Loucy (cell line): ENCODE results near the gene CCDC9B.

ENCODE experiments used
- H2AFZ ChIP-seq: fragments of 200-600 bp; sonication (generic); 2 replicates; pipeline ENCODE4 v1.6.0; 2016; ENCODE audit warnings: antibody characterized with exemption, mild to moderate bottlenecking, low read length, moderate library complexity
- H3F3A ChIP-seq: fragments of 200-600 bp; 2 replicates; pipeline ENCODE4 v1.6.0; 2016; ENCODE audit warnings: antibody characterized with exemption, low read depth, mild to moderate bottlenecking
- H3K27me3 ChIP-seq: fragments of 200-600 bp; sonication (generic); 2 replicates; pipeline ENCODE4 v1.6.1; 2014; ENCODE audit warnings: low read length, mild to moderate bottlenecking; ENCODE audit not compliant: insufficient read depth, poor library complexity, severe bottlenecking
- H3K36me3 ChIP-seq: fragments of 200-600 bp; sonication (generic); 2 replicates; pipeline ENCODE4 v1.6.1; 2016; ENCODE audit warnings: low read length; ENCODE audit not compliant: insufficient read depth
- H3K4me1 ChIP-seq: fragments of 200-600 bp; sonication (generic); 2 replicates; pipeline ENCODE4 v1.5.1; 2014; ENCODE audit warnings: low read length, mild to moderate bottlenecking; ENCODE audit not compliant: insufficient read depth, poor library complexity, severe bottlenecking
- H3K4me2 ChIP-seq: fragments of 200-600 bp; sonication (generic); 2 replicates; pipeline ENCODE4 v1.6.0; 2014; ENCODE audit warnings: antibody characterized with exemption, low read length, low read depth, mild to moderate bottlenecking; ENCODE audit not compliant: poor library complexity, severe bottlenecking
- H3K4me3 ChIP-seq: fragments of 200-600 bp; sonication (generic); 2 replicates; pipeline ENCODE4 v1.5.1; 2014; ENCODE audit warnings: low read length, mild to moderate bottlenecking, mixed read lengths; ENCODE audit not compliant: poor library complexity, severe bottlenecking
- H3K79me2 ChIP-seq: fragments of 200-600 bp; sonication (generic); 2 replicates; pipeline ENCODE4 v1.6.1; 2014; ENCODE audit warnings: low read length; ENCODE audit not compliant: insufficient read depth
- H3K9ac ChIP-seq: fragments of 200-600 bp; sonication (generic); 2 replicates; pipeline ENCODE4 v1.6.0; 2014; ENCODE audit warnings: mild to moderate bottlenecking, low read depth, low read length, moderate library complexity; ENCODE audit not compliant: poor library complexity, severe bottlenecking
- H3K9me2 ChIP-seq: fragments of 200-600 bp; sonication (generic); replicated peaks from 2 replicates; pipeline ENCODE4 v1.6.1; 2016; ENCODE audit warnings: low read depth, low read length, mixed read lengths
- H3K9me3 ChIP-seq: fragments of 200-600 bp; sonication (generic); 2 replicates; pipeline ENCODE4 v1.6.1; 2014; ENCODE audit warnings: mild to moderate bottlenecking, antibody characterized with exemption, low read length, low read depth; ENCODE audit not compliant: insufficient read depth
- H4K20me1 ChIP-seq: fragments of 200-600 bp; sonication (generic); 2 replicates; pipeline ENCODE4 v1.6.0; 2014; ENCODE audit warnings: antibody characterized with exemption, low read length, mild to moderate bottlenecking; ENCODE audit not compliant: insufficient read depth, poor library complexity, severe bottlenecking
- EZH2phosphoT487 ChIP-seq: fragments of 200-600 bp; IDR thresholded peaks from 2 replicates; pipeline ENCODE4 v1.6.1; 2018; ENCODE audit warnings: antibody characterized with exemption, mild to moderate bottlenecking, moderate library complexity, borderline replicate concordance
- TF ChIP-seq, protein P1 (sequence below): fragments of 200-600 bp; sonication (generic); conservative IDR thresholded peaks from 2 replicates; pipeline ENCODE4 v1.5.1; 2014; ENCODE audit warnings: mild to moderate bottlenecking, antibody characterized with exemption, low read length

The CCDC9B gene

DNA sequence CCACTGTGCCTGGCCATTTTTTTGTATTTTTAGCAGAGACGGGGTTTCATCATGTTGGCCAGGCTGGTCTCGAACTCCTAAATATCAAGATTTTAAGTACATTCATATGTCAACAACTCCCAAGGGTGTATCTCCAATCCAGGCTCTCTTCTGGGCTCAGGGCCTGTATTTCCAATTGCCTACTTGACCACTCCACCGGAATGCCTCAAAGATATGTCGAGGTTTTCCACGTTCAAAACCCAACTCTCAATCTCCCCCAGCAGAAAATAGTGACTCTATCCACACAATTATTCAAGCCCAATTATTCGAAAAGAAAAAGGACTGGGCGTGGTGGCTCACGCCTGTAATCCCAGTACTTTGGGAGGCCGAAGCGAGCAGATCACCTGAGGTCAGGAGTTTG, 39.9 kb upstream of the CCDC9B start:
- H3K36me3 ChIP-seq: no peaks in the 10 kb centered on the region
- TF ChIP-seq EZH2phosphoT487: no peak
- TF ChIP-seq, protein P1, sequence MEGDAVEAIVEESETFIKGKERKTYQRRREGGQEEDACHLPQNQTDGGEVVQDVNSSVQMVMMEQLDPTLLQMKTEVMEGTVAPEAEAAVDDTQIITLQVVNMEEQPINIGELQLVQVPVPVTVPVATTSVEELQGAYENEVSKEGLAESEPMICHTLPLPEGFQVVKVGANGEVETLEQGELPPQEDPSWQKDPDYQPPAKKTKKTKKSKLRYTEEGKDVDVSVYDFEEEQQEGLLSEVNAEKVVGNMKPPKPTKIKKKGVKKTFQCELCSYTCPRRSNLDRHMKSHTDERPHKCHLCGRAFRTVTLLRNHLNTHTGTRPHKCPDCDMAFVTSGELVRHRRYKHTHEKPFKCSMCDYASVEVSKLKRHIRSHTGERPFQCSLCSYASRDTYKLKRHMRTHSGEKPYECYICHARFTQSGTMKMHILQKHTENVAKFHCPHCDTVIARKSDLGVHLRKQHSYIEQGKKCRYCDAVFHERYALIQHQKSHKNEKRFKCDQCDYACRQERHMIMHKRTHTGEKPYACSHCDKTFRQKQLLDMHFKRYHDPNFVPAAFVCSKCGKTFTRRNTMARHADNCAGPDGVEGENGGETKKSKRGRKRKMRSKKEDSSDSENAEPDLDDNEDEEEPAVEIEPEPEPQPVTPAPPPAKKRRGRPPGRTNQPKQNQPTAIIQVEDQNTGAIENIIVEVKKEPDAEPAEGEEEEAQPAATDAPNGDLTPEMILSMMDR: no peak
- peaks cover 16% of the 10 kb centered on the region for H4K20me1 ChIP-seq
- no peaks in the 10 kb centered on the region for H3K9me3 ChIP-seq
- H3F3A ChIP-seq: no peaks in the 10 kb centered on the region
- no peaks in the 10 kb centered on the region for H3K9me2 ChIP-seq
- peaks cover 3% of the 10 kb centered on the region for H3K27me3 ChIP-seq
- H3K4me3 ChIP-seq: no peak overlapping the region
- H3K79me2 ChIP-seq: peaks cover 29% of the 10 kb centered on the region
- no peak overlapping the region for H3K4me2 ChIP-seq
- no peak overlapping the region for H2AFZ ChIP-seq
- H3K9ac ChIP-seq: no peak overlapping the region
- peaks cover 21% of the 10 kb centered on the region for H3K4me1 ChIP-seq

DNA sequence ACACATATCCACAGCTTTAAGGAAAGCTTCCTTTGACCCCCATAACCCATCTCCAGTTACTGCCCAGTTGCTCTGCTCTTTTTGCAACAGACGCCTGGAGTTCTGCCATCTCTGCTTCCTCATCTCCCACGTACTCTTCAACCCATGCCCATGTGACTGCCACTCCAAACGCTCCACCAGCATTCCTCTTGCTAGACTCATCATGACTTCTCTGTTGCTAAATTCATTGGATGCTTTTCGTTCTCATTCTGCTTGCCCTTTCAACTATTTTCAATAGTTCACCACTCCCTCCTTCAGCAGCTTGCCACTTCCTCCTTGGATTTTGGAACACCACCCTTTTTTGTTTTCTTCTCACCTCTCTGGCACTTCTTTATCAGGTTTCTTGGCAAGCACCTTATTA, 39.1 kb upstream of the CCDC9B start:
- Histone ChIP-seq H3K79me2 (peaks cover 21% of the 10 kb centered on the region), H3K4me3 (no peak overlapping the region), H3K27me3 (peaks cover 3% of the 10 kb centered on the region), H3K36me3 (no peaks in the 10 kb centered on the region), H3F3A (no peaks in the 10 kb centered on the region), H3K9me2 (no peaks in the 10 kb centered on the region), H3K4me1 (peaks cover 13% of the 10 kb centered on the region), H3K4me2 (no peak overlapping the region), H3K9me3 (no peaks in the 10 kb centered on the region), H2AFZ (no peak overlapping the region), H3K9ac (no peak overlapping the region), H4K20me1 (peaks cover 14% of the 10 kb centered on the region)
- no peak for TF ChIP-seq EZH2phosphoT487
- TF ChIP-seq, protein P1: no peak

DNA sequence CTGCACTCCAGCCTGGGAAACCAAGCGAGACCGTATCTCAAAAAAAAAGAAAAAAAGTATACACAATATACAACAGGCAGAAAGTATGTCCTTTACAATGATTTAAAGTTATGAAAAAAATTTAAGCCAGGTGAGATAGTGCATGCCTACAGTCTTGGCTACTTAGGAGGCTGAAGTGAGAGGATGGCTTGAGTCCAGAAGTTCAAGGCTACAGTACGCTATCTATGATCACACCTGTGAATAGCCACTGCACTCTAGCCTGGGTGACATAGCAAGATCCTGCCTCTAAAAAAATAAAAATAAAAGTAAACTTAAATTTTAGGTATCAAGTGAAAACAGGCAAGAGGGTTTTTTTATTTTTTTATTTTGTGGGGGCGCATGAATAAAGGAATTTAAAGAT, 38.6 kb upstream of the CCDC9B start:
- Histone ChIP-seq H3K4me3 (no peak overlapping the region), H4K20me1 (peaks cover 10% of the 10 kb centered on the region), H3K9me3 (no peaks in the 10 kb centered on the region), H3K4me1 (peaks cover 8% of the 10 kb centered on the region), H3K4me2 (no peak overlapping the region), H3K9ac (no peak overlapping the region), H3K79me2 (peaks cover 16% of the 10 kb centered on the region), H2AFZ (no peak overlapping the region), H3F3A (no peaks in the 10 kb centered on the region), H3K9me2 (no peaks in the 10 kb centered on the region), H3K27me3 (peaks cover 3% of the 10 kb centered on the region), H3K36me3 (no peaks in the 10 kb centered on the region)
- TF ChIP-seq, protein P1: no peak
- TF ChIP-seq EZH2phosphoT487: no peak
